Epithelial cell of proximal tubule (primary cell): Measurements from ENCODE around the gene ZMYND12. TPM values are rescaled to one million over a fixed set of nuclear protein-coding genes. Genes with fewer than 3 reads are reported as not detected.

Experiments used
- DNase-seq: peaks from one replicate; pipeline ENCODE4 v3.0.0-alpha.2; 2011; ENCODE audit warnings: low read depth
- H3K4me3 ChIP-seq: 2 replicates; pipeline ENCODE4 v1.5.1; 2011; ENCODE audit warnings: low read depth, mild to moderate bottlenecking, low read length
- total RNA-seq: library from RNA; depleted of rRNA; stranded (reverse); fragments of >200 nt; gene quantifications from 2 replicates; pipeline ENCODE4 v1.2.3, GENCODE V29; 2015
- TF ChIP-seq, protein P1 (sequence below): conservative IDR thresholded peaks from 2 replicates; pipeline ENCODE4 v1.5.1; 2012; ENCODE audit warnings: low read depth, mild to moderate bottlenecking, low read length

ZMYND12 gene
- total RNA-seq, 1 donor from 2014 or later: 0.35 TPM

DNA sequence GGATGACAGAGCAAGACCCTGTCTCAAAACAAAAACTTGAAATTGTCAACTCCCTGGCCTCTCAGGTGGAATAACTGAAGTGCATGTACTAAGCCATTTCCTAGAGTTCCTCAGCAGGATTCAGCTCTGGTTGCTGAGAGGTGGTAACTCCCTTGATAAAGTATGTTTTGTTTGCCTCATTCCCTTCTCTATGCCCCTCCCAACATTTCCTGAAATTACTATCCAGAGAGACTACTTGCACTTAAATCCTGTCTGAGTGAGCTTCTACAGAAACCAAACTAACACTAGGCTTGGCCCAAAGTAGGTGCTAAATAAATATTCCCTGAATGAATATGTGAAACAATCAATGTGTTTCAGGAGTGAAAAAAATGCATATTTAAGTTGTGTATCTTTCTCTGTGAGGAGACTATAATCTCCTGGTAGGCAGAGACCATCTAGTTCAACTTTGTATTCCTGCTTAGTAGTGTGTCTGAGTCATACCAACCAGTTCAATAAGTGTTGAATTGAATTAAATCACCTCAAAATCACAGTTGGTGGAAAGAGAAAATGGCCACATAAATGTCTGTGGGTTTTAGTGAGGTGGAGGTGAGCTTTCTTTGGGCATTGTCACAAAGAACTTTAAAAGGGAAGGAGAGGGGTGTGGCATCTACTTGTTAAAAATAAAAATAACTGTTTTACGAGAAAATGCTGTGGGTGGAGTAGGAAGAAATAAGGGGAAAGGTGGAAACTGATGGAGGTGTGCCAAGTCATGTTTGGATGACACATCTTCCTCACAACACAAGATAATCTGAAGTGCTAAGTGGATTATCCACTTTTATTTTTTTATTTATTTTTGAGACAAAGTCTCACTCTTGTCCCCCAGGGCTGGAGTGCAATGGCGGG is 62.6 kb downstream of the ZMYND12 start:
- no peak for DNase-seq
- no peak overlapping the region for H3K4me3 ChIP-seq
- TF ChIP-seq, protein P1, sequence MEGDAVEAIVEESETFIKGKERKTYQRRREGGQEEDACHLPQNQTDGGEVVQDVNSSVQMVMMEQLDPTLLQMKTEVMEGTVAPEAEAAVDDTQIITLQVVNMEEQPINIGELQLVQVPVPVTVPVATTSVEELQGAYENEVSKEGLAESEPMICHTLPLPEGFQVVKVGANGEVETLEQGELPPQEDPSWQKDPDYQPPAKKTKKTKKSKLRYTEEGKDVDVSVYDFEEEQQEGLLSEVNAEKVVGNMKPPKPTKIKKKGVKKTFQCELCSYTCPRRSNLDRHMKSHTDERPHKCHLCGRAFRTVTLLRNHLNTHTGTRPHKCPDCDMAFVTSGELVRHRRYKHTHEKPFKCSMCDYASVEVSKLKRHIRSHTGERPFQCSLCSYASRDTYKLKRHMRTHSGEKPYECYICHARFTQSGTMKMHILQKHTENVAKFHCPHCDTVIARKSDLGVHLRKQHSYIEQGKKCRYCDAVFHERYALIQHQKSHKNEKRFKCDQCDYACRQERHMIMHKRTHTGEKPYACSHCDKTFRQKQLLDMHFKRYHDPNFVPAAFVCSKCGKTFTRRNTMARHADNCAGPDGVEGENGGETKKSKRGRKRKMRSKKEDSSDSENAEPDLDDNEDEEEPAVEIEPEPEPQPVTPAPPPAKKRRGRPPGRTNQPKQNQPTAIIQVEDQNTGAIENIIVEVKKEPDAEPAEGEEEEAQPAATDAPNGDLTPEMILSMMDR: no peak

DNA sequence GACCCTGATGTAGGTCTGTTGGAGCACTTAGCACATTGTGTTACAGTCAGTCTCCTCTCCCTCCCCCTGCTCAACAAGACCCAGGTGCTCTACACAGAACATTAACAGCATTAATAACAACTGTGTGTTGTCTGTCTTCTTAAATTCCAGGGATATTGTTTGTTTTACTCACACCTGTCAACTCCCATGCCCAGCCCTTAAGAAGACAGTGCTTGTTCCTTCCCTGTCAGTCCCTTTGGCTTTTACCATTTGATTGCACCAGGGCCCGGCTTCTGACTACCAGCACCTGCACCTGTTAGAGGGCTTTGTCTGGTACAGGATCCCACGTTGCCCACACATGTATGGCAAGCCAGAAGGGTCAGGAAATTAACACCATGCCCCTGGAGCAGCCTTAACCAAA is 63.6 kb downstream of the ZMYND12 start:
- TF ChIP-seq, protein P1: no peak
- H3K4me3 ChIP-seq: no peak overlapping the region

GRCh38 chr1:42386051-42386450 is 69.8 kb downstream of the ZMYND12 start:
- TF ChIP-seq, protein P1: no peak
- no peak for DNase-seq
- no peak overlapping the region for H3K4me3 ChIP-seq

More for the DNA sequence above, 63.6 kb downstream of the ZMYND12 start:
- no peak for DNase-seq

DNA sequence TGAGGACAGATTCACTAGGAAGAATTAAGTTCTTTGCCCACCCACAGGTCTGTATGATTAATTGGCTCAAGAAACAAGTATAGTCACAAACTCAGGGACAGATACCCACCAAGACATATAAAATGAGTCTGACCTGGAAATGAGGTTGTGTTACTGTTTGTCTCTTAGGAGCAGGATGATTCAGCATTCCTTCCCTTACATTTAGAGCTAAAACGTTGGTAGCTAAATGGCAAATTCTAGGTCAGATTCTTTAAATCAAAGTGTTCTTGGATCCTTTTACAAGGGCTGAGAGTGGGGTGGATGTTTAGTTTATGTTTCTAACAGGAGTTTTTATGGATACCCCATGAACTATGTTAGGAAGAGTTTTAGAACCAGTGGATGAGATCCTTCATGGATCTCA is 70.5 kb downstream of the ZMYND12 start:
- H3K4me3 ChIP-seq: no peak overlapping the region
- TF ChIP-seq, protein P1: no peak
- no peak for DNase-seq

- DNase-seq: no peak
- H3K4me3 ChIP-seq: peak overlapping the region; percentile 55
- TF ChIP-seq, protein P1: no peak
Measured at GRCh38 chr1:42381280-42381673, 74.5 kb downstream of the ZMYND12 start.

GRCh38 chr1:42380586-42381279 is 75.1 kb downstream of the ZMYND12 start, which contains the start of gene RIMKLA:
Gene RIMKLA (plus strand): TSS chr1:42380792. CDS start chr1:42380935, 143 bp downstream.
- peak within 1 kb of the TSS; percentile 55 for H3K4me3 ChIP-seq
- TF ChIP-seq, protein P1: no peak
- no peak for DNase-seq

Other genes starting within 250 kb of the ZMYND12 start
- 15.9 and 17.2 TPM in 2 replicates for gene FOXJ3, start 120.8 kb downstream of the ZMYND12 start, total RNA-seq
- 0.14 and 1.7 TPM in 2 replicates for gene RIMKLA, start 75.2 kb downstream of the ZMYND12 start, total RNA-seq
- gene PPCS, start 521 bp upstream of the ZMYND12 start, total RNA-seq: 75.5 and 80.5 TPM in 2 replicates
- 0.06 and 0.07 TPM in 2 replicates for gene CCDC30, start 7.3 kb upstream of the ZMYND12 start, total RNA-seq
- 59.8 and 76.7 TPM in 2 replicates for gene PPIH, start 202.4 kb upstream of the ZMYND12 start, total RNA-seq
- 790 and 1,074 TPM in 2 replicates for gene YBX1, start 226.4 kb upstream of the ZMYND12 start, total RNA-seq